HG02642 (cell line): ENCODE measurements around the gene HNRNPUL1.

Source experiments
- ATAC-seq: cut with Tn5 transposase; IDR thresholded peaks from one replicate; pipeline ENCODE4 v1.9.1; 2021; ENCODE audit warnings: mild to moderate bottlenecking; ENCODE audit not compliant: unreplicated experiment, poor library complexity

HNRNPUL1 gene

GRCh38 chr19:41233748-41234240, 30.4 kb upstream of the HNRNPUL1 start:
- ATAC-seq, result no peak

GRCh38 chr19:41234512-41235168, 29.5 kb upstream of the HNRNPUL1 start:
- ATAC-seq, result no peak

- ATAC-seq, result no peak
Measured at GRCh38 chr19:41235480-41235879, 28.7 kb upstream of the HNRNPUL1 start.

GRCh38 chr19:41238244-41238643, 25.9 kb upstream of the HNRNPUL1 start:
- ATAC-seq, result no peak

GRCh38 chr19:41239363-41239762, 24.8 kb upstream of the HNRNPUL1 start:
- ATAC-seq, result no peak

GRCh38 chr19:41239961-41240574, 24.1 kb upstream of the HNRNPUL1 start:
- no peak for ATAC-seq

- no peak for ATAC-seq
Measured at GRCh38 chr19:41241859-41242258, 22.3 kb upstream of the HNRNPUL1 start.

GRCh38 chr19:41244117-41244516, 20.1 kb upstream of the HNRNPUL1 start:
- ATAC-seq, result no peak

- ATAC-seq, result no peak
Measured at GRCh38 chr19:41245843-41246242, 18.3 kb upstream of the HNRNPUL1 start.

GRCh38 chr19:41248895-41249294, 15.3 kb upstream of the HNRNPUL1 start:
- no peak for ATAC-seq

- no peak for ATAC-seq
Measured at GRCh38 chr19:41249707-41250423, 14.3 kb upstream of the HNRNPUL1 start.

GRCh38 chr19:41253660-41254059, 10.5 kb upstream of the HNRNPUL1 start:
- no peak for ATAC-seq

GRCh38 chr19:41255171-41255570, 9.0 kb upstream of the HNRNPUL1 start:
- ATAC-seq, result no peak

- ATAC-seq, result no peak
Measured at GRCh38 chr19:41261474-41262190, 2.5 kb upstream of the HNRNPUL1 start.

- ATAC-seq, result peak; percentile 6
Measured at GRCh38 chr19:41263042-41263849, 926 bp upstream of the HNRNPUL1 start.

GRCh38 chr19:41264581-41265394, 616 bp downstream of the HNRNPUL1 start:
- ATAC-seq, result peak; percentile 0

- no peak for ATAC-seq
Measured at GRCh38 chr19:41265395-41266153, 1.4 kb downstream of the HNRNPUL1 start.

- no peak for ATAC-seq
Measured at GRCh38 chr19:41269055-41269454, 4.9 kb downstream of the HNRNPUL1 start.
